Small intestine (tissue), 7 donors: Measurements from ENCODE around the gene MARCHF9. TPM values are rescaled to one million over a fixed set of nuclear protein-coding genes. Genes with fewer than 3 reads are reported as not detected.
A peak's percentile ranks its signal among the peaks of the same experiment; 100 is the strongest.

Source experiments
- DNase-seq, 2 donors: peaks; one replicate each; pipeline versions ENCODE4 v3.0.0 to v3.0.0-alpha.2; 2013
- FAIRE-seq: peaks from 2 replicates; lab custom pipeline; 2012; peaks lifted over from hg19 to GRCh38; lab: Jason Lieb, UNC
- H3K27ac ChIP-seq, 3 donors: one replicate each; pipeline ENCODE4 v1.5.1; 2013; ENCODE audit warnings: low read length in 2 of 3, mild to moderate bottlenecking in 2 of 3, control low read depth in 1 of 3, inconsistent platforms in 1 of 3, low read depth in 1 of 3, moderate library complexity in 1 of 3
- H3K27me3 ChIP-seq, 3 donors: one replicate each; pipeline ENCODE4 v1.6.1; 2013; ENCODE audit warnings: low read length in 3 of 3, inconsistent platforms in 1 of 3; ENCODE audit not compliant: control insufficient read depth in 3 of 3, insufficient read depth in 3 of 3
- H3K36me3 ChIP-seq, 3 donors: one replicate each; pipeline ENCODE4 v1.6.1; 2013; ENCODE audit warnings: low read length in 3 of 3, inconsistent platforms in 1 of 3, low read depth in 1 of 3, mild to moderate bottlenecking in 1 of 3, moderate library complexity in 1 of 3; ENCODE audit not compliant: control insufficient read depth in 3 of 3, insufficient read depth in 2 of 3
- H3K4me1 ChIP-seq, 3 donors: one replicate each; pipeline ENCODE4 v1.6.1; 2013; ENCODE audit warnings: low read length in 2 of 3, inconsistent platforms in 1 of 3, low read depth in 1 of 3, mild to moderate bottlenecking in 1 of 3, moderate library complexity in 1 of 3; ENCODE audit not compliant: control insufficient read depth in 3 of 3, insufficient read depth in 2 of 3
- H3K4me3 ChIP-seq, 3 donors: one replicate each; pipeline ENCODE4 v1.5.1; 2013; ENCODE audit warnings: low read length in 3 of 3, control low read depth in 1 of 3, inconsistent platforms in 1 of 3, low read depth in 1 of 3, mild to moderate bottlenecking in 1 of 3, moderate library complexity in 1 of 3
- H3K9me3 ChIP-seq, 2 donors: one replicate each; pipeline ENCODE4 v1.6.1; 2013; ENCODE audit warnings: low read depth in 1 of 2, low read length in 1 of 2; ENCODE audit not compliant: control insufficient read depth in 2 of 2, insufficient read depth in 1 of 2
- WGBS, 3 donors: extraction: QIAGEN DNeasy Blood & Tissue Kit; methylation state at CpG; one replicate each; pipeline ENCODE4 v1.1.7; 2013; 5-methylcytosine and 5-hydroxymethylcytosine counted together
- polyA plus RNA-seq, 4 donors: library from polyadenylated mRNA; stranded (reverse) in 3 of 4; unstranded in 1 of 4; fragments of 200-250 nt in 3 of 4; fragments of 120-200 nt in 1 of 4; gene quantifications; one replicate each; pipeline versions ENCODE4 v1.2.1 to v1.2.3, GENCODE V29; 2013
- donor health status: healthy with polysubstance abuse.
- donor health status: control.
- donor health status: control.
- donor health status: Bipolar disorder and iron deficiency.
- donor health status: healthy.

The MARCHF9 gene
- polyA plus RNA-seq, 4 donors = 8.4 to 29.2 (median 11.4) TPM

DNA sequence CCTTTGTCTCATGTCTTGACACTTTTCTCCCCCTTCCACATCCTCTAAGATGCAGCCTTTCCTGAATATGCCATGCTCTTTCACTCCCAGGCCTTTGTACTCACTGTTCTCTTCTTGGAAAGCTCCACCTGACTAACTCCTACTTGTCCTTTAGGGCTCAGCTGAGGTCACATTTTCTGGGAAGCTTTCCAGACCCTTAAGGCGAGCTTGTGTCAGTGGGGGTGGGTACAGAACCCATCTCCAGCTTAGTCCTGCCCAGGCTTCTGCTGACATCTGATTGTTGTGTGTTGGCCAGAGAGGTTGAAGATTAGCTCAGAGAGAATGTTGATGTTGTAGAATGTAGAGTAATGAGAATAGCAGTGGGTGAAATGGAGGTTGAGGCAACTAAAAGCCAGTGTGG lies 24.8 kb downstream of the MARCHF9 start:
- 68 to 78% (median 73%) methylated on average over 1 of the region's 1 CpG for WGBS, 3 donors
- H3K4me3 ChIP-seq = no peak overlapping the region
- no peaks in the 10 kb centered on the region for H3K27me3 ChIP-seq
- FAIRE-seq (no peak), DNase-seq (no peak)
- H3K9me3 ChIP-seq = no peaks in the 10 kb centered on the region
- H3K27ac ChIP-seq = no peak overlapping the region
- peaks cover 0 to 7% (median 2%) of the 10 kb centered on the region in 3 donors for H3K4me1 ChIP-seq
- peaks cover 0 to 17% (median 0%) of the 10 kb centered on the region in 3 donors for H3K36me3 ChIP-seq

DNA sequence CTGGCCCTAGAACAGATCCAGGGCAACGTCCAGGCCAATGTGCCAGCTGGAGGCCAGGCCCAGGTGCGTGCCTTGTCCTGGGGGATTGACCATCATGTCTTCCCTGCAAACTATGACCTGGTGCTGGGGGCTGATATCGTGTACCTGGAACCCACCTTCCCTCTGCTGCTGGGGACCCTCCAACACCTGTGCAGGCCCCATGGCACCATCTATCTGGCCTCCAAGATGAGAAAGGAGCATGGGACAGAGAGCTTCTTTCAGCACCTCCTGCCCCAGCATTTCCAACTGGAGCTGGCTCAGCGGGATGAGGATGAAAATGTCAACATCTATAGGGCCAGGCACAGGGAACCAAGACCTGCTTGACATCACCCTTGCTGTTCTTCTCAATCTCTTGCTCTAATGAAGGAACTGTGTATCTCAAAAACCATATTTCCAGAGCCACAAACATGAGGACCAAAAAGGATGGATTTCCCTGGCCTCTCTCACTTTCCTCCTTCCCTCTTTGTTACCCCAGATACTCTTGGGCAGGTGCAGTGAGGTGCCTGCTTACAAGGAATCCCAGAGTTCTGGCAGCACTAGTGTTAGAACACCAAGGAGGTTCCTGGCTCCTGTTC lies 25.5 kb downstream of the MARCHF9 start:
- no peaks in the 10 kb centered on the region for H3K9me3 ChIP-seq
- FAIRE-seq (no peak), DNase-seq (no peak)
- no peak overlapping the region for H3K4me3 ChIP-seq
- H3K36me3 ChIP-seq = peaks cover 0 to 22% (median 0%) of the 10 kb centered on the region in 3 donors
- WGBS, 3 donors = 89 to 93% (median 91%) methylated on average over 4 of the region's 4 CpGs
- no peak overlapping the region for H3K27ac ChIP-seq
- H3K4me1 ChIP-seq = peaks cover 0 to 7% (median 2%) of the 10 kb centered on the region in 3 donors
- no peaks in the 10 kb centered on the region for H3K27me3 ChIP-seq

DNA sequence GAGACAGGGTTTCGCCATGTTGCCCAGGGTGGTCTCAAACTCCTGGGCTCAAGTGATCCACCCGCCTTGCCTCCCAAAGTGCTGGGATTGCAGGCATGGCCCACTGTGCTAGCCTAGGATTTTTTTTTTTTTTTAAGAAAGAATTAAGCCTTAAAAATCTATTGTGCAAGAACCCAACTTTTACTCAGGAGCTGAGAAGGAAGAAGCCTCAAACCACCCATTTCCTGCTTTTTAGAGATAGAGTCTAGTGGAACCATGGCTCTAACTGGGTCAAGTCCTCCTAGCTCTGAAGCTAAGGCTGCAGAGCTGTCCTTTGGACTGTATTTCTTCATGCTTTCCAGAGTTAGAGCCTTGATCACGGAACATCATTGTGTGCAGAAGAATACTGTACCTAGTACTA lies 26.3 kb downstream of the MARCHF9 start:
- FAIRE-seq (no peak), DNase-seq (no peak)
- WGBS, 3 donors = 90 to 95% (median 92%) methylated on average over 3 of the region's 3 CpGs
- no peaks in the 10 kb centered on the region for H3K9me3 ChIP-seq
- H3K27me3 ChIP-seq = no peaks in the 10 kb centered on the region
- peaks cover 0 to 7% (median 2%) of the 10 kb centered on the region in 3 donors for H3K4me1 ChIP-seq
- H3K36me3 ChIP-seq = peaks cover 1 to 23% (median 3%) of the 10 kb centered on the region in 3 donors
- no peak overlapping the region for H3K4me3 ChIP-seq
- no peak overlapping the region for H3K27ac ChIP-seq

DNA sequence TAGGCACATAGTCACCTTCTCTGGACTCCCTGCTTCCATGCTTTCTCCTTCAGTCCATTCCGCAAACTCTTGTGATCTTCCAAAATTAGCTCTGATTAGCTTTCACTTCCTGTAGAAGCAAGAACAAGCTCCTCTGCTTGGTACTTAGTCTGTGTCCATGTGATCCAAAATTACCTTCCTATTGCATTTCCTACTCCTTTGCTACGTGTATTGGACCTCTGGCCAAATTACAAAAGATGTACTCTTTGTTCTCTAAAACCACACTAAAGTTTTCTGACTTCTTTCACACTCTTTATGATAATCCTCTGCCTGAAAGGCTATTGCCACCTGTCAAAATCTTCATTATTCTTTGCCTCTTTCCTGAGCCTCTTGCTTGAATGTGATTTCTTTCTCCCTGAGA lies 26.9 kb downstream of the MARCHF9 start:
- FAIRE-seq = no peak
- H3K36me3 ChIP-seq = peaks cover 3 to 23% (median 3%) of the 10 kb centered on the region in 3 donors
- H3K9me3 ChIP-seq = no peaks in the 10 kb centered on the region
- no peak for DNase-seq
- 72 to 86% (median 72%) methylated on average over 2 of the region's 2 CpGs for WGBS, 3 donors
- H3K4me3 ChIP-seq = no peak overlapping the region
- H3K27ac ChIP-seq = no peak overlapping the region
- peaks cover 0 to 7% (median 2%) of the 10 kb centered on the region in 3 donors for H3K4me1 ChIP-seq
- no peaks in the 10 kb centered on the region for H3K27me3 ChIP-seq

DNA sequence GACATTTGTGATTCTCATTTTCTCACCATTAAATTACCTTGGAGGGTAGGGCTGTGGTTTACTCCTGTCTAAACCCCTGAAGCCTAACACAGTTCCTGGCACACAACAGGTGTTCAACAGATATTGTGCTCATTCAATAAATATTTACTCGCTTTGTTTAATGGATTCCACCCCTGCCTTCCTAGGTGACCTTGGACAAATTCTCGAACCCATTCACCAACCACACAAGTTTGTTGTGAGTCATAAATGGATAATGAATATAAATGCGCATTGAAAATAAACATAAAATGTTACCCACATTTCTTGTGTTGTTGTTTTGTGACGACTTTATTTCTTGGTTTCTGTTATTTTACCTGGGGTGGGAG lies 27.3 kb downstream of the MARCHF9 start:
- DNase-seq (no peak), FAIRE-seq (no peak)
- Histone ChIP-seq H3K27ac (no peak overlapping the region), H3K4me1 (peaks cover 0 to 7% (median 2%) of the 10 kb centered on the region in 3 donors), H3K36me3 (peaks cover 5 to 23% (median 7%) of the 10 kb centered on the region in 3 donors), H3K4me3 (peak overlapping the region in 1 of 3 donors; percentile 99), H3K9me3 (no peaks in the 10 kb centered on the region), H3K27me3 (no peaks in the 10 kb centered on the region)
- 8 to 21% (median 13%) methylated on average over 4 of the region's 4 CpGs for WGBS, 3 donors

DNA sequence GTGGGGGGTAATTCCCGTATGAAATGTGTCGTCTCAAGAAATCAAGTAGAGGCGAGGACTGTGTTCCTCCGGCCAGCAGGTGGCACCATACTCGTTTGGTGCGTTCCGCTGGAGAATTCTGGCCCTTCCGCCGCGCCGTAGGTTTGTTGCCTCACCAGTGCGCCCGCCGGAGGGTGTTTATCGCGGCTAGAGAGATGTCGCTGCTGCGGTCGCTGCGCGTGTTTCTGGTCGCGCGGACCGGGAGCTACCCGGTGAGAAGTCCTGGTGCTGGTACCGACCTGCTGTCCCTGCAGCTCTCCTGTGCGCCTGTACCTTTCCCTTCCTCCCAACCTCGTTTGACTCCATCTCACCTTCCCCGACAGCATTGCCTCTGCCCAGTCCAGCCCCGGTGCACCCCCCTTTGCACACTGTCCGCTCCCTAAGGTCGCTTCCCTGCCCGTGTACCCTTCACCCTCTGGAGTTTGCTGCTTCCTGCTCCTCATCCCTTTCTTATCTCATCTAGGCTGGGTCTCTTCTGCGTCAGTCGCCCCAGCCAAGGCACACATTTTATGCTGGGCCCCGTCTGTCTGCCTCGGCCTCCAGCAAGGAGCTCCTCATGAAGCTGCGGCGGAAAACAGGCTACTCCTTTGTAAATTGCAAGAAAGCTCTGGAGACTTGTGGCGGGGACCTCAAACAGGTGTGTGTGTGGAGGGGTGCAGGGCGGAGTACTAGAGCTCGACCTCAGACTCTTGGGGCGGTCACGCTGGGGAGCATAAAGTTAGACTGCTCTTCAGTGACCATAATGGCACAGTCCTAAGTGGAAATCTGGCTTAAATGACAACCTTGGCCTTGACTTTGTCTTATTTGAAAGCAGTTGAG lies 27.9 kb downstream of the MARCHF9 start, which contains the start of gene TSFM:
Gene TSFM, plus strand, starts transcription at position 180 of the 858 bp plus-strand sequence. Its CDS starts 15 bp downstream, at position 195.
- 0 to 1% (median 0%) methylated on average over 42 to 45 of the region's 45 CpGs for WGBS, 3 donors
- H3K4me1 ChIP-seq = peaks cover 0 to 7% (median 2%) of the 10 kb centered on the region in 3 donors
- H3K9me3 ChIP-seq = no peaks in the 10 kb centered on the region
- FAIRE-seq (no peak), DNase-seq (peak; percentile 94 to 98)
- peak within 1 kb of the TSS; percentile 64 to 99 (median 67) for H3K4me3 ChIP-seq
- H3K27ac ChIP-seq = peak within 1 kb of the TSS in 2 of 3 donors; percentile 69
- H3K36me3 ChIP-seq = peaks cover 5 to 23% (median 9%) of the 10 kb centered on the region in 3 donors
- no peaks in the 10 kb centered on the region for H3K27me3 ChIP-seq

DNA sequence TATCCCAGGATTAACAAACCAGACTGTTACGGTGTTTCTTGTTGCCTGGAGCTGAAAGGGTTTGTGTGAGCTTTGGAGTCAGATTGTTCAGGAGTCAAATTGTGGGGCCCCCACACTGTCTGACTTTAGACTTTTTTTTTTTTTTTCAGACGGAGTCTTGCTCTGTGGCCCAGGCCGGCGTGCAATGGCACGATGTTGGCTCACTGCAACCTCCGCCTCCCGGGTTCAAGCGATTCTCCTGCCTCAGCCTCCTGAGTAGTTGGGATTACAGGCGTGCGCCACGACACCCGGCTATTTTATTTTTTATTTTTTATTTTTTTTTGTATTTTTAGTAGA lies 28.5 kb downstream of the MARCHF9 start:
- DNase-seq (no peak), FAIRE-seq (no peak)
- Histone ChIP-seq H3K27ac (no peak overlapping the region), H3K9me3 (no peaks in the 10 kb centered on the region), H3K4me1 (peaks cover 0 to 7% (median 2%) of the 10 kb centered on the region in 3 donors), H3K4me3 (peak overlapping the region; percentile 64 to 99 (median 67)), H3K27me3 (no peaks in the 10 kb centered on the region), H3K36me3 (peaks cover 5 to 27% (median 9%) of the 10 kb centered on the region in 3 donors)
- 79 to 84% (median 81%) methylated on average over 12 of the region's 12 CpGs for WGBS, 3 donors

DNA sequence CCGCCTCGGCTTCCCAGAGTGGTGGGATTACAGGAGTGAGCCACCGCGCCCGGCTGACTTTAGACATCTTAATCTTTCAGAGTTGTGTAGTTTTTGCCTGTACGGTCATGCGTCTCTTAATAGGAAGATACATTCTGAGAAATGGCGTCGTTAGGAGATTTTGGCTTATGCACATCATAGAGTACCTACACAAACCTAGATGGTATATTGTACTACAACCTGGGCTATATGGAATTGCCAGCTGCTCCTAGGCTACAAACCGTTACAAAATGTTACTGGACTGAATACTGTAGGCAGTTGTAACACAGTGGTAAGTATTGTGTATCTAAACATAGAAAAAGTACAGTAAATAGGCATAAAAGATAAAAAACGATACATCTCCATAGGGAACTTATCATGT lies 29.0 kb downstream of the MARCHF9 start:
- WGBS, 3 donors = 88 to 94% (median 93%) methylated on average over 11 of the region's 11 CpGs

More for the DNA sequence above, 29.0 kb downstream of the MARCHF9 start:
- no peak for DNase-seq
- no peak overlapping the region for H3K27ac ChIP-seq
- H3K4me3 ChIP-seq = no peak overlapping the region
- FAIRE-seq = no peak
- H3K36me3 ChIP-seq = peaks cover 5 to 30% (median 9%) of the 10 kb centered on the region in 3 donors
- no peaks in the 10 kb centered on the region for H3K9me3 ChIP-seq
- peaks cover 0 to 7% (median 2%) of the 10 kb centered on the region in 3 donors for H3K4me1 ChIP-seq
- H3K27me3 ChIP-seq = no peaks in the 10 kb centered on the region
